Thoracic aorta (tissue), 2 donors: ENCODE data around the gene EPG5. TPM values are rescaled to one million over a fixed set of nuclear protein-coding genes. Genes with fewer than 3 reads are reported as not detected.

ENCODE experiments used
- ATAC-seq: fragments of 150-250 bp; one replicate; pipeline ENCODE4 v1.8.0; 2017; ENCODE audit warnings: low read depth; ENCODE audit not compliant: insufficient number of reproducible peaks, low FRiP score
- DNase-seq: peaks from one replicate; pipeline ENCODE4 v3.0.0-alpha.2; 2020; ENCODE audit warnings: low spot score
- H3K27ac ChIP-seq, 2 donors: fragments of 200-600 bp; sonication (generic); 1 replicate in 1 of 2; 2 replicates in 1 of 2; pipeline ENCODE4 v1.5.1; 2016; ENCODE audit warnings: mild to moderate bottlenecking in 2 of 2, moderate library complexity in 2 of 2
- H3K27me3 ChIP-seq: fragments of 200-600 bp; sonication (generic); replicated peaks from 2 replicates; pipeline ENCODE4 v1.6.0; 2016; ENCODE audit warnings: mild to moderate bottlenecking; ENCODE audit not compliant: insufficient read depth
- H3K36me3 ChIP-seq: fragments of 200-600 bp; sonication (generic); one replicate; pipeline ENCODE4 v1.5.1; 2016
- H3K4me1 ChIP-seq, 2 donors: fragments of 200-600 bp; sonication (generic); 1 replicate in 1 of 2; 2 replicates in 1 of 2; pipeline versions ENCODE4 v1.5.1 to v1.6.0; 2016; ENCODE audit warnings: low read depth in 2 of 2, mild to moderate bottlenecking in 1 of 2; ENCODE audit not compliant: control insufficient read depth in 1 of 2
- H3K4me3 ChIP-seq: fragments of 200-600 bp; sonication (generic); 2 replicates; pipeline ENCODE4 v1.5.1; 2016; ENCODE audit warnings: mild to moderate bottlenecking
- H3K9me3 ChIP-seq: fragments of 200-600 bp; sonication (generic); 2 replicates; pipeline ENCODE4 v1.5.1; 2016
- CTCF ChIP-seq: fragments of 200-600 bp; sonication (generic); IDR thresholded peaks from one replicate; pipeline ENCODE4 v1.5.1; 2019; ENCODE audit warnings: antibody characterized with exemption
- total RNA-seq, 2 donors: library from RNA; depleted of rRNA; stranded (reverse); fragments of >200 nt; gene quantifications; one replicate each; pipeline versions ENCODE4 v1.1.0 to v1.2.3, GENCODE V29; 2016

The EPG5 gene
- 10 to 100 TPM; 46.0 to 47.9 TPM for total RNA-seq

GRCh38 chr18:45967007-45967706, at the start of gene EPG5:
TSS of gene EPG5 (minus strand) at chr18:45967329. CDS start at chr18:45967239, 90 bp downstream.
- H3K27me3 ChIP-seq, result no peaks in the 10 kb centered on the region
- H3K4me1 ChIP-seq, result peaks cover 10 to 16% of the 10 kb centered on the region in 2 donors
- DNase-seq (peak; percentile 74), ATAC-seq (peak; percentile 97)
- H3K36me3 ChIP-seq, result no peaks in the 10 kb centered on the region
- TF ChIP-seq CTCF, result no peak
- no peaks in the 10 kb centered on the region for H3K9me3 ChIP-seq
- peak within 1 kb of the TSS; percentile 24 to 40 for H3K27ac ChIP-seq
- peak within 1 kb of the TSS; percentile 95 for H3K4me3 ChIP-seq

GRCh38 chr18:46013484-46014189, 46.5 kb upstream of the EPG5 start:
- H3K36me3 ChIP-seq, result no peaks in the 10 kb centered on the region
- ATAC-seq (no peak), DNase-seq (no peak)
- H3K9me3 ChIP-seq, result no peaks in the 10 kb centered on the region
- no peaks in the 10 kb centered on the region for H3K4me1 ChIP-seq
- no peak overlapping the region for H3K27ac ChIP-seq
- no peak overlapping the region for H3K4me3 ChIP-seq
- H3K27me3 ChIP-seq, result no peaks in the 10 kb centered on the region
- no peak for TF ChIP-seq CTCF

GRCh38 chr18:46010676-46011075, 43.5 kb upstream of the EPG5 start:
- DNase-seq, result no peak
- Histone ChIP-seq H3K27me3 (no peaks in the 10 kb centered on the region), H3K9me3 (no peaks in the 10 kb centered on the region), H3K4me1 (no peaks in the 10 kb centered on the region), H3K27ac (no peak overlapping the region), H3K36me3 (no peaks in the 10 kb centered on the region), H3K4me3 (no peak overlapping the region)
- TF ChIP-seq CTCF, result no peak
- no peak for ATAC-seq

- Histone ChIP-seq H3K27me3 (no peaks in the 10 kb centered on the region), H3K36me3 (no peaks in the 10 kb centered on the region), H3K4me1 (no peaks in the 10 kb centered on the region), H3K27ac (no peak overlapping the region), H3K9me3 (no peaks in the 10 kb centered on the region), H3K4me3 (no peak overlapping the region)
- DNase-seq (no peak), ATAC-seq (no peak)
- no peak for TF ChIP-seq CTCF
These were observed 42.9 kb upstream of the EPG5 start for GRCh38 chr18:46010050-46010449.

- ATAC-seq (no peak), DNase-seq (no peak)
- no peaks in the 10 kb centered on the region for H3K4me1 ChIP-seq
- H3K9me3 ChIP-seq, result no peaks in the 10 kb centered on the region
- H3K27me3 ChIP-seq, result no peaks in the 10 kb centered on the region
- H3K36me3 ChIP-seq, result no peaks in the 10 kb centered on the region
- TF ChIP-seq CTCF, result no peak
- no peak overlapping the region for H3K4me3 ChIP-seq
- no peak overlapping the region for H3K27ac ChIP-seq
These were observed 42.2 kb upstream of the EPG5 start for GRCh38 chr18:46009125-46009840.
